GM18498 (cell line): ENCODE measurements around the gene ARHGAP21.

Experiments
- ATAC-seq: cut with Tn5 transposase; IDR thresholded peaks from one replicate; pipeline ENCODE4 v1.9.1; 2021; ENCODE audit warnings: mild to moderate bottlenecking, moderate library complexity; ENCODE audit not compliant: unreplicated experiment

ARHGAP21 gene

GRCh38 chr10:24545585-24545984, 178.1 kb downstream of the ARHGAP21 start:
- no peak for ATAC-seq

- ATAC-seq, result no peak
These were observed 178.9 kb downstream of the ARHGAP21 start for GRCh38 chr10:24544776-24545175.

GRCh38 chr10:24542314-24543270, 181.1 kb downstream of the ARHGAP21 start:
- no peak for ATAC-seq

GRCh38 chr10:24541239-24541753, 182.4 kb downstream of the ARHGAP21 start:
- ATAC-seq, result no peak

- ATAC-seq, result no peak
These were observed 187.1 kb downstream of the ARHGAP21 start for GRCh38 chr10:24536636-24537035.

GRCh38 chr10:24533981-24534380, 189.7 kb downstream of the ARHGAP21 start:
- ATAC-seq, result no peak
